ENCODE data around the gene KMT2C.

- no peak for TF ChIP-seq CTCF (IDR thresholded peaks at IDR 0.05; ENCODE audit: borderline replicate concordance, extremely low read depth, low read length, poor library complexity, severe bottlenecking)
- TF ChIP-seq EZH2 (IDR thresholded peaks at IDR 0.05; ENCODE audit: borderline replicate concordance, low read depth, low read length, severe bottlenecking): no peak
Measured at GRCh38 chr7:152103691-152104090, 332.1 kb downstream of the KMT2C start.

Data from DND-41 (cell line).